ENCODE results near the gene FHIT. TPM values are rescaled to one million over a fixed set of nuclear protein-coding genes. Genes with fewer than 3 reads are reported as not detected.

The FHIT gene
- total RNA-seq, 4 donors from 2014 or later, result 0.72 to 5.2 (median 2.1) TPM

DNA sequence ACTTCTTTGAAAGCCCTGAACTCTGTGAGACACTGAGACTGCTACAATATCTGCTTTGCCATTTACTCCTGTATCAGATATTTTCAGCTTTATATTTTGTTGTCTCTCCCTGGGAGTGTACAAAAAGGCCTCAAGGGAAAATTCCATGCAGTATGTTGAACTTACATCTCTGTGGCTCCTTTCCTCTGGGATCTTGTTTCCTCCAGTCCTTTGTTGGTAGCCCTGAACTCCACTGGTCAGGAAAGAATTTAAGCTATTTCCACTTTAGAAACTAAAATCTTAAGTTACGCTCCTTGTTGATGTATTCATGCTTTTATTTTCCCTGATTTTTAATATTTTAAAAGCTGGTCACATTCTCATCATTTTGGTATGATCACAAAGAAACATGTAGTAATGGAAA lies 277.9 kb downstream of the FHIT start:
- DNase-seq (no peak), ATAC-seq (no peak)
- Histone ChIP-seq H3K27ac (no peak overlapping the region), H3K36me3 (no peaks in the 10 kb centered on the region), H3K9me3 (no peaks in the 10 kb centered on the region), H3K4me3 (no peak overlapping the region), H3K4me1 (no peaks in the 10 kb centered on the region), H3K27me3 (no peaks in the 10 kb centered on the region)
- in situ Hi-C loops (cut with MboI; ENCODE audit: low sequenced_read_pairs in 4 of 4) (no loop called here), intact Hi-C loops (cut with DNase I; ENCODE audit: low total_unique reads) (no loop called here)
- TF ChIP-seq, protein P1, sequence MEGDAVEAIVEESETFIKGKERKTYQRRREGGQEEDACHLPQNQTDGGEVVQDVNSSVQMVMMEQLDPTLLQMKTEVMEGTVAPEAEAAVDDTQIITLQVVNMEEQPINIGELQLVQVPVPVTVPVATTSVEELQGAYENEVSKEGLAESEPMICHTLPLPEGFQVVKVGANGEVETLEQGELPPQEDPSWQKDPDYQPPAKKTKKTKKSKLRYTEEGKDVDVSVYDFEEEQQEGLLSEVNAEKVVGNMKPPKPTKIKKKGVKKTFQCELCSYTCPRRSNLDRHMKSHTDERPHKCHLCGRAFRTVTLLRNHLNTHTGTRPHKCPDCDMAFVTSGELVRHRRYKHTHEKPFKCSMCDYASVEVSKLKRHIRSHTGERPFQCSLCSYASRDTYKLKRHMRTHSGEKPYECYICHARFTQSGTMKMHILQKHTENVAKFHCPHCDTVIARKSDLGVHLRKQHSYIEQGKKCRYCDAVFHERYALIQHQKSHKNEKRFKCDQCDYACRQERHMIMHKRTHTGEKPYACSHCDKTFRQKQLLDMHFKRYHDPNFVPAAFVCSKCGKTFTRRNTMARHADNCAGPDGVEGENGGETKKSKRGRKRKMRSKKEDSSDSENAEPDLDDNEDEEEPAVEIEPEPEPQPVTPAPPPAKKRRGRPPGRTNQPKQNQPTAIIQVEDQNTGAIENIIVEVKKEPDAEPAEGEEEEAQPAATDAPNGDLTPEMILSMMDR (IDR thresholded peaks at IDR 0.05 in 4 of 5, conservative IDR thresholded peaks at IDR 0.05 in 1 of 5), result no peak
- no peak for TF ChIP-seq POLR2A (IDR thresholded peaks at IDR 0.05)

DNA sequence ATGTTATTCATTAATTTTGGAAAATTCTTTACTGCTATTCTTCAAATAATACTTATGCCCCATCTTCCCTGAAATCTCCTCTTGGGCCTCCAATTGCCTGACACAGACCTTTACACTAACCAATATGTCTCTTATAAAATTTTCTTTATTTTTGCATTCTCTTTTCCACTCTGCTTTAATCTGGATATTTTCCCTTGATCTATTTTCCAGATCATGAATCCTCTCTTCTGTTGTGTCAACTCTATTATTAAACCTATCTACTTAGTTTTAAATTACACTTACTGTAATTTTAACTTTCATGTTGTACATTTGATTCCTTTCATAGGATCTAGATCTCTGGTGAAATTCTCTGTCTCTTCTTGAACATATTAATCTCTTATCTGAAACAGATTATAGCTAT lies 278.7 kb downstream of the FHIT start:
- DNase-seq, result no peak
- H3K27ac ChIP-seq, result no peak overlapping the region
- in situ Hi-C loops (cut with MboI; ENCODE audit: low sequenced_read_pairs in 4 of 4) (no loop called here), intact Hi-C loops (cut with DNase I; ENCODE audit: low total_unique reads) (no loop called here)
- TF ChIP-seq, protein P1 (IDR thresholded peaks at IDR 0.05 in 4 of 5, conservative IDR thresholded peaks at IDR 0.05 in 1 of 5), result no peak
- TF ChIP-seq POLR2A (IDR thresholded peaks at IDR 0.05), result no peak
- no peaks in the 10 kb centered on the region for H3K9me3 ChIP-seq
- ATAC-seq, result no peak
- no peaks in the 10 kb centered on the region for H3K4me1 ChIP-seq
- H3K4me3 ChIP-seq, result no peak overlapping the region
- H3K36me3 ChIP-seq, result no peaks in the 10 kb centered on the region
- H3K27me3 ChIP-seq, result no peaks in the 10 kb centered on the region

DNA sequence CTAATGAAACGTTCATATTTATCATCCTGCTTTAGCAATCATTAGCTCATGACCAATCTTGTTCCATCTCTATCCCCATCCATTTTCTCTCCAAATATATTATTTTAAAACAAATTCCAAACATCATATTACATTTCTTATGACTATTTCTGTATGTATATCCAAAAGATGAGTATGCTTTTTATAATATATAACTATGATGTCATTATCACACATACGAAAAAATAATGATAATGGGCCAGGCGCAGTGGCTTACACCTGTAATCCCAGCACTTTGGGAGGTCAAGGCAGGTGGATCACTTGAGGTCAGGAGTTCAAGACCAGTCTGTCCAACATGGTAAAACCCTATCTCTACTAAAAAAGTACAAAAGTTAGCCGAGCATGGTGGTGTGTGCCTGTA lies 280.4 kb downstream of the FHIT start:
- Histone ChIP-seq H3K27me3 (no peaks in the 10 kb centered on the region), H3K4me1 (no peaks in the 10 kb centered on the region), H3K27ac (no peak overlapping the region), H3K36me3 (no peaks in the 10 kb centered on the region), H3K9me3 (no peaks in the 10 kb centered on the region), H3K4me3 (no peak overlapping the region)
- in situ Hi-C loops (cut with MboI; ENCODE audit: low sequenced_read_pairs in 4 of 4) (no loop called here), intact Hi-C loops (cut with DNase I; ENCODE audit: low total_unique reads) (no loop called here)
- TF ChIP-seq, protein P1 (IDR thresholded peaks at IDR 0.05 in 4 of 5, conservative IDR thresholded peaks at IDR 0.05 in 1 of 5), result no peak
- TF ChIP-seq POLR2A (IDR thresholded peaks at IDR 0.05), result no peak
- ATAC-seq (no peak), DNase-seq (no peak)

DNA sequence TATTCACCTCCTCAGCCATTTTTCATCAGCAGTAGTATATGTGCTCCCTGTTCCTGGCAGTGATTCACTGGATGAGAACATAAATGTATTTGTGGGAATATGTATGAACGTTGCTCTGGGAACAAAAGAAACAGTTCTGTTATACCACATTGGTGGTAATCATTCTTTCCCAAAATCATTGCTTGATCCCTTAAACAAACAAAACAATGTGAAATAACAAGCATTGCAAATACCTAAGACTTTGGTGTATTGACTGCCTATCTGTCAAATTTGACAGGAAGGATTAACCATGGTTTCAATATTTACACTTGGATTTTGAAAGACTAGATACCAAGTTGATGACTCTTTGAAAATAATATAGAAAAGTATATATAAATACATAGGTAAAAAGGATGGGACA lies 284.1 kb downstream of the FHIT start:
- Histone ChIP-seq H3K4me3 (no peak overlapping the region), H3K36me3 (no peaks in the 10 kb centered on the region), H3K27me3 (no peaks in the 10 kb centered on the region), H3K9me3 (no peaks in the 10 kb centered on the region), H3K27ac (no peak overlapping the region), H3K4me1 (no peaks in the 10 kb centered on the region)
- ATAC-seq (no peak), DNase-seq (no peak)
- TF ChIP-seq POLR2A (IDR thresholded peaks at IDR 0.05), result no peak
- TF ChIP-seq, protein P1 (IDR thresholded peaks at IDR 0.05 in 4 of 5, conservative IDR thresholded peaks at IDR 0.05 in 1 of 5), result no peak
- intact Hi-C loops (cut with DNase I; ENCODE audit: low total_unique reads), result no loop called here
- in situ Hi-C loops (cut with MboI; ENCODE audit: low sequenced_read_pairs in 4 of 4), result no loop called here

DNA sequence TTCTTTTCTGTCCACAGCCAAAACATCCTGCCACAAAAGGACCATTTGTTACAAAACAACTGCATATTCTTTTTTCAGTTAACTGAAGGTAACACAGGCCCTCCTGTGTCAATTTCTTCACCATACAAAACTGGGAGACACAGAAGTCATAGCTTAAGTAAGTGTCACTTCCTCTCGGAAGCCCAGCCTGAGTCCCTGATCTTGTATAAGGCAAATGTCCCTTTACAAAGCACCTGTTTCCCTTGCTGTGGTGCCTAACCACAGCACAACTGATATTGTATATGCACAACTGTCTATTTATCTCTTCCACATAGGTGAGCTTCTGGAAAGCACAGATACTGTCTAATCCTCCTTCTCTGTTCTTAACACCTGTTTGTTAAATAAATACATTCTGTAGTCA lies 293.7 kb downstream of the FHIT start:
- H3K9me3 ChIP-seq, result peaks cover 0 to 6% (median 0%) of the 10 kb centered on the region in 3 donors

More for the DNA sequence above, 293.7 kb downstream of the FHIT start:
- H3K27ac ChIP-seq, result no peak overlapping the region
- ATAC-seq, result no peak
- no peaks in the 10 kb centered on the region for H3K4me1 ChIP-seq
- no peaks in the 10 kb centered on the region for H3K36me3 ChIP-seq
- H3K27me3 ChIP-seq, result no peaks in the 10 kb centered on the region
- in situ Hi-C loops (cut with MboI; ENCODE audit: low sequenced_read_pairs in 4 of 4) (no loop called here), intact Hi-C loops (cut with DNase I; ENCODE audit: low total_unique reads) (no loop called here)
- TF ChIP-seq, protein P1 (IDR thresholded peaks at IDR 0.05 in 4 of 5, conservative IDR thresholded peaks at IDR 0.05 in 1 of 5), result no peak
- TF ChIP-seq POLR2A (IDR thresholded peaks at IDR 0.05), result no peak
- no peak overlapping the region for H3K4me3 ChIP-seq
- DNase-seq, result no peak
